H1 (cell line): ENCODE measurements around the gene BRPF1. TPM values are rescaled to one million over a fixed set of nuclear protein-coding genes. Genes with fewer than 3 reads are reported as not detected.

Experiments used
- ASH2L ChIP-seq: fragments of 200-600, 300-600 bp; sonication (generic); IDR thresholded peaks from one replicate; pipeline ENCODE4 v1.7.1; 2017; ENCODE audit warnings: low read length
- BACH1 ChIP-seq: IDR thresholded peaks from 2 replicates; pipeline ENCODE4 v1.6.1; 2012; ENCODE audit warnings: low read length, improper control_type of control experiment
- CTBP2 ChIP-seq: IDR thresholded peaks from 2 replicates; pipeline ENCODE4 v1.7.0; 2011; ENCODE audit warnings: borderline replicate concordance, mild to moderate bottlenecking, moderate library complexity, mixed read lengths, low read length; ENCODE audit not compliant: insufficient read depth, insufficient read length
- EP300 ChIP-seq, 2 experiments: IDR thresholded peaks; 1 replicate in 1 of 2; 2 replicates in 1 of 2; pipeline ENCODE4 v1.6.1; 2011 to 2012; ENCODE audit warnings: low read depth in 2 of 2, low read length in 2 of 2, mild to moderate bottlenecking in 2 of 2, borderline replicate concordance in 1 of 2, inconsistent platforms in 1 of 2, moderate library complexity in 1 of 2
- KDM4A ChIP-seq: IDR thresholded peaks from one replicate; pipeline ENCODE4 v1.7.1; 2012; ENCODE audit warnings: low read depth, mild to moderate bottlenecking, moderate library complexity, low read length, inconsistent platforms; ENCODE audit not compliant: severe bottlenecking
- PHF8 ChIP-seq: fragments of 200-600 bp; sonication (generic); conservative IDR thresholded peaks from 2 replicates; pipeline ENCODE4 v1.7.1; 2012; ENCODE audit warnings: low read depth, mild to moderate bottlenecking, inconsistent platforms, low read length, moderate library complexity
- POLR2A ChIP-seq, 2 experiments: IDR thresholded peaks; 1 replicate in 1 of 2; 2 replicates in 1 of 2; pipeline ENCODE4 v1.6.1; 2011; ENCODE audit warnings: low read depth in 2 of 2, low read length in 2 of 2, mild to moderate bottlenecking in 2 of 2; ENCODE audit errors: control extremely low read depth in 1 of 2
- RAD21 ChIP-seq, 2 experiments: IDR thresholded peaks in 1 of 2; conservative IDR thresholded peaks in 1 of 2; 2 replicates each; pipeline ENCODE4 v1.6.1; 2011; ENCODE audit warnings: low read depth in 2 of 2, low read length in 2 of 2, improper control_type of control experiment in 1 of 2, inconsistent platforms in 1 of 2, mild to moderate bottlenecking in 1 of 2, moderate library complexity in 1 of 2
- SIRT6 ChIP-seq: IDR thresholded peaks from one replicate; pipeline ENCODE4 v1.7.1; 2012; ENCODE audit warnings: low read length, inconsistent platforms
- SP2 ChIP-seq: IDR thresholded peaks from 2 replicates; pipeline ENCODE4 v1.6.1; 2012; ENCODE audit warnings: mild to moderate bottlenecking, low read length, inconsistent platforms
- TAF7 ChIP-seq: optimal IDR thresholded peaks from 2 replicates; pipeline ENCODE3; 2011; ENCODE audit warnings: low read depth, mild to moderate bottlenecking, inconsistent platforms, low read length, moderate library complexity, borderline replicate concordance
- polyA plus RNA-seq, 7 experiments: library from polyadenylated mRNA; depleted of rRNA in 3 of 7; stranded (reverse) in 5 of 7; unstranded in 2 of 7; fragments of >200 nt in 5 of 7; fragments of 200-250 nt in 2 of 7; gene quantifications; 1 replicate in 5 of 7; 2 replicates in 1 of 7; 4 replicates in 1 of 7; pipeline versions ENCODE4 v1.2.1 to v1.2.3, GENCODE V29; 2011 to 2013; ENCODE audit warnings: missing spikeins in 2 of 7, mixed read lengths in 2 of 7
- total RNA-seq: library from RNA; stranded (reverse); fragmentation: NEBNext Ultra II Directional; extraction: Animal tissue kit (Norgen Biotek cat#: 25700); gene quantifications from 2 replicates; pipeline ENCODE4 v1.2.1, GENCODE V29; 2021
- TF ChIP-seq, protein P1 (sequence below), 3 experiments: IDR thresholded peaks; 1 replicate in 2 of 3; 2 replicates in 1 of 3; pipeline versions ENCODE4 v1.5.1 to v1.6.1; 2011; ENCODE audit warnings: low read length in 3 of 3, mild to moderate bottlenecking in 3 of 3, inconsistent platforms in 2 of 3, low read depth in 1 of 3, moderate library complexity in 1 of 3; ENCODE audit not compliant: insufficient read depth in 1 of 3; ENCODE audit errors: control extremely low read depth in 1 of 3

BRPF1 gene
- total and polyA plus RNA-seq, 2 of the 8 experiments (the other 6 are each of a cell fraction or from before 2014, with no cell fraction given), result 11.3 to 21.7 TPM

DNA sequence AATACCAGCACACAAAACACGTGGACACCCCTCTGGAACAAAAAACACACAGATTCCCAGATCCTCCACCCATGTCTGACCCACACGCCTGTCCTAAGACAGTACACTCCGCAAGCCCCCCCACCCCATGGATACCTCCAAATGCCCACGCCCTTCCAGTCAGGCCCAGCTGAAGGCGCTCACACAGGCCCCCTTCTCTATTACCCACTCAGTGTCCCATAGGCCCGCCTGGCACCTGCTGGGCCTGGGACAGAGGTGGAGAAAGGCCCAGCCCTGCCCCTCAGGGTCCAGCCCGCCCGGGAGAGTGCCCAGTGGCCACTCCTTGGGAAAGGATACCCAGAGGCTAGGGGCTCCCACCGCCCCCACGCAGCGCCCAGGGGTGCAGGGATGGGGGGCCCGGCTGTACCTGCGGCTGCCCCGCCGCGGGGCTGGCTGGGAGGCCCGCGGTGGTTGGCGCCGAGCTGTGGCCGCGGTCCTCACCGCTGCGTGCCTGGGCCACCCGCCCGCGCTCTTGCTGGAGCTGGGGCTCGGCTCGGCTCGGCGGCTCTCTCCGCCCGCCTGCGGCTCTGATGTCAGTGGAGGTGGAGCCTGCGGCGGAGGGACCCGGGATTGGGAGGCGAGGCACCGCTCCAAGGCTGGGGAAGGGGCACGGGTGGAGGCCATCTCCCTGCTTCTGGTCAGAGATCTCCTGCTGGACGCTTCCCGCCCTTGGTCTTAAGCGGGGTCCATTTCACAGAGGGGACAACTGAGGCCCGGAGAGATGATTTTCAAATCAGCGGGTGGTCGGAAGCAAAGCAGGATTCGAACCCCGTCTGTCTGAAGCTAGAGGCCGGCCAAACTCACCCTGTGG, 38.1 kb downstream of the BRPF1 start, which contains the start of gene CAMK1 (continued):
- TF ChIP-seq, protein P1, sequence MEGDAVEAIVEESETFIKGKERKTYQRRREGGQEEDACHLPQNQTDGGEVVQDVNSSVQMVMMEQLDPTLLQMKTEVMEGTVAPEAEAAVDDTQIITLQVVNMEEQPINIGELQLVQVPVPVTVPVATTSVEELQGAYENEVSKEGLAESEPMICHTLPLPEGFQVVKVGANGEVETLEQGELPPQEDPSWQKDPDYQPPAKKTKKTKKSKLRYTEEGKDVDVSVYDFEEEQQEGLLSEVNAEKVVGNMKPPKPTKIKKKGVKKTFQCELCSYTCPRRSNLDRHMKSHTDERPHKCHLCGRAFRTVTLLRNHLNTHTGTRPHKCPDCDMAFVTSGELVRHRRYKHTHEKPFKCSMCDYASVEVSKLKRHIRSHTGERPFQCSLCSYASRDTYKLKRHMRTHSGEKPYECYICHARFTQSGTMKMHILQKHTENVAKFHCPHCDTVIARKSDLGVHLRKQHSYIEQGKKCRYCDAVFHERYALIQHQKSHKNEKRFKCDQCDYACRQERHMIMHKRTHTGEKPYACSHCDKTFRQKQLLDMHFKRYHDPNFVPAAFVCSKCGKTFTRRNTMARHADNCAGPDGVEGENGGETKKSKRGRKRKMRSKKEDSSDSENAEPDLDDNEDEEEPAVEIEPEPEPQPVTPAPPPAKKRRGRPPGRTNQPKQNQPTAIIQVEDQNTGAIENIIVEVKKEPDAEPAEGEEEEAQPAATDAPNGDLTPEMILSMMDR (IDR thresholded peaks at IDR 0.05; ENCODE audit: control extremely low read depth in 1 of 3, insufficient read depth in 1 of 3, low read depth in 1 of 3, low read length in 3 of 3), result no peak
- no peak for TF ChIP-seq BACH1
- no peak for TF ChIP-seq RAD21 (IDR thresholded peaks at IDR 0.05 in 1 of 2, conservative IDR thresholded peaks at IDR 0.05 in 1 of 2; ENCODE audit: low read depth in 2 of 2, low read length in 2 of 2)
- peak; percentile 45; the same call in 1 of the 2 replicates for TF ChIP-seq PHF8
- TF ChIP-seq POLR2A (IDR thresholded peaks at IDR 0.05; ENCODE audit: control extremely low read depth in 1 of 2, low read depth in 2 of 2, low read length in 2 of 2), result no peak
- no peak for TF ChIP-seq SIRT6
- peak; percentile 67 for TF ChIP-seq ASH2L
- no peak for TF ChIP-seq SP2
- TF ChIP-seq KDM4A, result no peak
- no peak for TF ChIP-seq CTBP2
- no peak for TF ChIP-seq EP300 (IDR thresholded peaks at IDR 0.05; ENCODE audit: borderline replicate concordance in 1 of 2, low read depth in 2 of 2, low read length in 2 of 2)
- peak; percentile 2 for TF ChIP-seq TAF7
